Neutrophil (primary cell): ENCODE results near the gene RANBP6.

Source experiments
- H3K27ac ChIP-seq: fragments of 200-600 bp; sonication (generic); 2 replicates; pipeline ENCODE4 v1.5.1; 2016; ENCODE audit warnings: mild to moderate bottlenecking, moderate library complexity
- H3K27me3 ChIP-seq: fragments of 200-600 bp; sonication (generic); 2 replicates; pipeline ENCODE4 v1.6.0; 2016; ENCODE audit warnings: mild to moderate bottlenecking
- H3K36me3 ChIP-seq: fragments of 200-600 bp; sonication (generic); 2 replicates; pipeline ENCODE4 v1.5.1; 2017
- H3K4me1 ChIP-seq, 2 experiments: fragments of 200-600 bp in 1 of 2; sonication (generic) in 1 of 2; 1 replicate in 1 of 2; 2 replicates in 1 of 2; pipeline versions ENCODE4 v1.5.1 to v1.6.1; 2013 to 2016; ENCODE audit warnings: low read depth in 1 of 2, low read length in 1 of 2, mild to moderate bottlenecking in 1 of 2, moderate library complexity in 1 of 2; ENCODE audit not compliant: control insufficient read depth in 1 of 2, insufficient read depth in 1 of 2
- H3K4me3 ChIP-seq, 2 experiments: fragments of 200-600 bp in 1 of 2; sonication (generic) in 1 of 2; 1 replicate in 1 of 2; 2 replicates in 1 of 2; pipeline ENCODE4 v1.5.1; 2013 to 2016; ENCODE audit warnings: low read depth in 1 of 2, low read length in 1 of 2, mild to moderate bottlenecking in 1 of 2, moderate library complexity in 1 of 2
- H3K9me3 ChIP-seq: fragments of 200-600 bp; sonication (generic); 2 replicates; pipeline ENCODE4 v1.5.1; 2016
- CTCF ChIP-seq: fragments of 200-600 bp; sonication (generic); IDR thresholded peaks from 2 replicates; pipeline ENCODE4 v1.5.1; 2016; ENCODE audit warnings: antibody characterized with exemption

RANBP6 gene

DNA sequence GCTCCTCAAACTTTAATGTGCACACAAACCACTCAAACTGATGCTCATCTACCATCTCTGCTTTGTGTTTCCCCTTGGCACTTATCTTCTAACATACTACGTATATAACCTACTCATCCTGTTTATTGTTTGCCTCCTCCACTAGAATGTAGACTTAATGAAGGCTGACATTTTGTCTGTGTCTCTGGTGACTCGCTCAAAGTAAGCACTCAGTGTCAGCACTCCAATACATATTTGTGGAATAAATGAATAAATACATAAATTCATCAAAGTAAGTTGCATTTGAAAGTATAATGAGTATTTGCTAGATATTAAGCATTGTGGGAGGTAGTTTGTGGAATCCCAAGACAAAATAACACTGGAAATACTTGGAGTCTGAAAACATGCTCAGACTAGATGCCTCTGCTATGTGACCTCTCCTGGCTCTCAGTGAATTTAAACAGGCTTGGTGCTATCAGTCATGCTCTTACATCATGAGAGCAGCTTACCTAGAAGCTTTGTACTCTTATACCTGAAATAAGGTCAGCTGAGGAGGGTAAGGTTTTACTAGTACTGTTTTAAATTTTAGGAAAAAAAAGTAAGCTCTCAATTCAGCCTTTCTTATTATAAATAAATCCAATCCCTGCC is 37.0 kb upstream of the RANBP6 start:
- Histone ChIP-seq H3K27me3 (peaks cover 12% of the 10 kb centered on the region), H3K4me3 (no peak overlapping the region), H3K4me1 (peaks cover 0 to 6% of the 10 kb centered on the region in 2 experiments), H3K27ac (no peak overlapping the region), H3K36me3 (no peaks in the 10 kb centered on the region), H3K9me3 (no peaks in the 10 kb centered on the region)
- TF ChIP-seq CTCF = no peak

DNA sequence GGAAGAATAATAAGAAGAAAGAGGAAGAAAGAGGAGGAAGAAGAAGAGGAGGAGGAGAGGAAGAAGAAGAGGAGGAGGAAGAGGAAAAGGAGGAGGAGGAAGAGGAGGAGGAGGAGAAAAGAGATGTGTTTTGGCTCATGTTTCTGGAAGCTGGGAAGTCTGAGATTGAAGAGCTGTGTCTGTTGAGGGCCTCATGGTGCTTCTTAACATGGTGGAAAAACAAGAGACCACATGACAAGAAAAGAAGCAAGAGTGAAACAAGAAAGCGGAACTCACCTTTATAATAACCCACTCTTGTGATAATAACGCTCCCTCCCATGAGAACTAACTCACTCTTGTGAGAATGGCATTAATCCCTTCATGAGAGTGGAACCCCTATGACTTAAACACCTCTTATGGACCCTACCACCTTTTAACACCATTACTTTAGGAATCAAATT is 36.1 kb upstream of the RANBP6 start:
- no peak for TF ChIP-seq CTCF
- Histone ChIP-seq H3K9me3 (no peaks in the 10 kb centered on the region), H3K4me1 (peaks cover 0 to 6% of the 10 kb centered on the region in 2 experiments), H3K27me3 (peaks cover 12% of the 10 kb centered on the region), H3K4me3 (no peak overlapping the region), H3K27ac (no peak overlapping the region), H3K36me3 (no peaks in the 10 kb centered on the region)

GRCh38 chr9:6049798-6050197 is 34.4 kb upstream of the RANBP6 start:
- Histone ChIP-seq H3K9me3 (no peaks in the 10 kb centered on the region), H3K4me1 (no peaks in the 10 kb centered on the region), H3K27me3 (peaks cover 12% of the 10 kb centered on the region), H3K4me3 (no peak overlapping the region), H3K27ac (no peak overlapping the region), H3K36me3 (no peaks in the 10 kb centered on the region)
- TF ChIP-seq CTCF = no peak

GRCh38 chr9:6048039-6048438 is 32.6 kb upstream of the RANBP6 start:
- Histone ChIP-seq H3K9me3 (no peaks in the 10 kb centered on the region), H3K4me1 (no peaks in the 10 kb centered on the region), H3K4me3 (no peak overlapping the region), H3K36me3 (no peaks in the 10 kb centered on the region), H3K27me3 (peaks cover 12% of the 10 kb centered on the region), H3K27ac (no peak overlapping the region)
- TF ChIP-seq CTCF = no peak

DNA sequence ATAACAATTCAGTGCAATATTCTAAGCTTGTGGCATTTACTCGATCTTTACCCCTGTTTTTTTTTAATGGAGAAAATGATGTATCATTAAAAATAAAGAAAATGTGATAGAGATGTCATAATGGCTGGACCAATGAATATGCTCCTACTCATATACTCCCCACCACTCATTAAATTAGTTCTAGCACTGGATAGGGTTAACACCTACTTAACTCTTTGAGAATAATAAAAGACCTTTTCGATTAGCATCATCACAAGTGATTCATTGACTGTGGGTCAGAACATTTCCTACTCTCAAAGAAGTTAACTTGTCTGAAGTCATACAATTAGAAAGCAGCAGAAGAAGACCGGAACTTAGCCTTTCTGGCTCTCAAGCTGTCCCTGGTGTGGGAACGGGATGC is 31.6 kb upstream of the RANBP6 start:
- Histone ChIP-seq H3K27ac (no peak overlapping the region), H3K4me1 (no peaks in the 10 kb centered on the region), H3K4me3 (no peak overlapping the region), H3K27me3 (peaks cover 12% of the 10 kb centered on the region), H3K36me3 (no peaks in the 10 kb centered on the region), H3K9me3 (no peaks in the 10 kb centered on the region)
- TF ChIP-seq CTCF = no peak
